Neural progenitor cell (in vitro differentiated cells): ENCODE results near the gene NACA2. TPM values are rescaled to one million over a fixed set of nuclear protein-coding genes. Genes with fewer than 3 reads are reported as not detected.

Experiments
- DNase-seq: peaks from one replicate; pipeline ENCODE4 v3.0.0-alpha.2; 2016; ENCODE audit warnings: low spot score
- H2AFZ ChIP-seq: fragments of 200-600 bp; sonication (generic); replicated peaks from 2 replicates; pipeline ENCODE4 v1.6.1; 2016; ENCODE audit warnings: antibody characterized with exemption
- H3F3A ChIP-seq: fragments of 200-600 bp; sonication (generic); 2 replicates; pipeline ENCODE4 v1.6.1; 2016; ENCODE audit warnings: antibody characterized with exemption, low read depth
- H3K27ac ChIP-seq: fragments of 200-600 bp; sonication (generic); 2 replicates; pipeline ENCODE4 v1.5.1; 2016; ENCODE audit warnings: mild to moderate bottlenecking
- H3K27me3 ChIP-seq: fragments of 200-600 bp; sonication (generic); 2 replicates; pipeline ENCODE4 v1.6.1; 2016; ENCODE audit warnings: mild to moderate bottlenecking, moderate library complexity
- H3K36me3 ChIP-seq: fragments of 200-600 bp; sonication (generic); 2 replicates; pipeline ENCODE4 v1.5.1; 2016
- H3K4me1 ChIP-seq: fragments of 200-600 bp; sonication (generic); 2 replicates; pipeline ENCODE4 v1.6.1; 2016; ENCODE audit warnings: mixed run types
- H3K4me2 ChIP-seq: fragments of 200-600 bp; sonication (generic); 2 replicates; pipeline ENCODE4 v1.6.1; 2016
- H3K4me3 ChIP-seq: fragments of 200-600 bp; sonication (generic); 2 replicates; pipeline ENCODE4 v1.5.1; 2016
- H3K79me2 ChIP-seq: fragments of 200-600 bp; sonication (generic); 2 replicates; pipeline ENCODE4 v1.6.1; 2016; ENCODE audit warnings: low read depth
- H3K9ac ChIP-seq: fragments of 200-600 bp; sonication (generic); 2 replicates; pipeline ENCODE4 v1.6.1; 2016
- H3K9me3 ChIP-seq: fragments of 200-600 bp; sonication (generic); 2 replicates; pipeline ENCODE4 v1.5.1; 2016; ENCODE audit warnings: low read depth
- H4K20me1 ChIP-seq: fragments of 200-600 bp; sonication (generic); 2 replicates; pipeline ENCODE4 v1.6.1; 2016; ENCODE audit warnings: low read depth
- H3K27ac Mint-ChIP-seq: 3 replicates; pipeline ENCODE4 v1.8.0; 2021; ENCODE audit warnings: mixed read lengths
- H3K27me3 Mint-ChIP-seq: 2 replicates; pipeline ENCODE4 v1.8.0; 2022; ENCODE audit warnings: low read depth, mild to moderate bottlenecking, inconsistent platforms, moderate library complexity, mixed read lengths; ENCODE audit not compliant: insufficient read depth
- H3K36me3 Mint-ChIP-seq: 3 replicates; pipeline ENCODE4 v1.8.0; 2021; ENCODE audit warnings: mixed read lengths
- H3K4me1 Mint-ChIP-seq: 3 replicates; pipeline ENCODE4 v1.8.0; 2021; ENCODE audit warnings: mixed read lengths
- H3K4me3 Mint-ChIP-seq: 3 replicates; pipeline ENCODE4 v1.8.0; 2021; ENCODE audit warnings: mild to moderate bottlenecking, moderate library complexity, mixed read lengths
- H3K9me3 Mint-ChIP-seq: 3 replicates; pipeline ENCODE4 v1.8.0; 2020; ENCODE audit warnings: mixed read lengths
- CTCF ChIP-seq: fragments of 200-600 bp; sonication (generic); IDR thresholded peaks from 2 replicates; pipeline ENCODE4 v1.5.1; 2017; ENCODE audit warnings: antibody characterized with exemption, mild to moderate bottlenecking
- EZH2 ChIP-seq: fragments of 200-600 bp; sonication (generic); IDR thresholded peaks from 2 replicates; pipeline ENCODE4 v1.6.1; 2017; ENCODE audit warnings: antibody characterized with exemption, mild to moderate bottlenecking, moderate library complexity
- EZH2phosphoT487 ChIP-seq: fragments of 200-600 bp; sonication (generic); IDR thresholded peaks from 2 replicates; pipeline ENCODE4 v1.6.1; 2017; ENCODE audit warnings: antibody characterized with exemption
- total RNA-seq: library from RNA; depleted of rRNA; stranded (reverse); fragments of >200 nt; gene quantifications from 2 replicates; pipeline ENCODE4 v1.2.3, GENCODE V29; 2015; ENCODE audit warnings: low replicate concordance

NACA2 gene
- total RNA-seq, 1 donor from 2014 or later: not detected

DNA sequence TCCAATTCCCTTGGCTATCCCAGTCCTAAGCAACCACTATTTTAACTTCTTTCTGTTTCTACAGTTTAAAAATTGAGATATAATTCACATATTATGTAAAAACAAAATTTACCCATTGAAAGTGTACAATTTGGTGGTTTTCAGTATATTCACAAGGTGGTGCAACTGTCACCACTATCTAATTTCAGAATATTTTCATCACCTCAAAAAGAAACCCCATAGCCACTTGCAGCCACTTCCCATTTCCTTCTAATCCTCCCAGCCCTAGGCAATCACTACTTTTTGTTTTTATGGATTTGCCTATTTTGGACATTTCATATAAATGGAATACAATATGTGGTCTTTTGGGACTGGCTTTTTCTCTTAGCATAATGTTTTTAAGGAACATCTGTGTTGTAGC lies 36.1 kb upstream of the NACA2 start:
- Histone ChIP-seq H4K20me1 (no peaks in the 10 kb centered on the region), H3K4me1 (no peaks in the 10 kb centered on the region), H3K27ac (no peak overlapping the region), H3K36me3 (no peaks in the 10 kb centered on the region), H3K79me2 (no peaks in the 10 kb centered on the region), H3K4me2 (no peak overlapping the region), H3K9ac (no peak overlapping the region), H3K4me3 (no peak overlapping the region), H3K9me3 (no peaks in the 10 kb centered on the region), H3K27me3 (no peaks in the 10 kb centered on the region), H3F3A (no peaks in the 10 kb centered on the region), H2AFZ (no peak overlapping the region)
- Mint-ChIP-seq H3K27me3 (peaks cover 3% of the 10 kb centered on the region), H3K4me1 (no peaks in the 10 kb centered on the region), H3K9me3 (no peaks in the 10 kb centered on the region), H3K4me3 (no peak overlapping the region), H3K36me3 (no peaks in the 10 kb centered on the region), H3K27ac (no peak overlapping the region)
- TF ChIP-seq EZH2 (no peak), EZH2phosphoT487 (no peak), CTCF (no peak)
- no peak for DNase-seq

GRCh38 chr17:61625564-61625963 lies 34.5 kb upstream of the NACA2 start:
- no peaks in the 10 kb centered on the region for H3K27me3 ChIP-seq
- no peak overlapping the region for H3K27ac Mint-ChIP-seq
- no peak overlapping the region for H3K27ac ChIP-seq
- H3K9me3 Mint-ChIP-seq: no peaks in the 10 kb centered on the region
- no peaks in the 10 kb centered on the region for H3K4me1 ChIP-seq
- DNase-seq: no peak
- H3K4me1 Mint-ChIP-seq: no peaks in the 10 kb centered on the region
- no peaks in the 10 kb centered on the region for H3K36me3 ChIP-seq
- no peaks in the 10 kb centered on the region for H3K79me2 ChIP-seq
- H3K36me3 Mint-ChIP-seq: no peaks in the 10 kb centered on the region
- no peaks in the 10 kb centered on the region for H3F3A ChIP-seq
- no peak for TF ChIP-seq EZH2phosphoT487
- TF ChIP-seq CTCF: no peak
- TF ChIP-seq EZH2: no peak
- H3K4me3 Mint-ChIP-seq: no peak overlapping the region
- H2AFZ ChIP-seq: no peak overlapping the region
- no peaks in the 10 kb centered on the region for H3K9me3 ChIP-seq
- H3K4me3 ChIP-seq: no peak overlapping the region
- H3K27me3 Mint-ChIP-seq: peaks cover 3% of the 10 kb centered on the region
- no peak overlapping the region for H3K9ac ChIP-seq
- H4K20me1 ChIP-seq: no peaks in the 10 kb centered on the region
- H3K4me2 ChIP-seq: no peak overlapping the region

- no peak overlapping the region for H3K4me3 Mint-ChIP-seq
- no peaks in the 10 kb centered on the region for H3K79me2 ChIP-seq
- no peaks in the 10 kb centered on the region for H3K9me3 ChIP-seq
- H3K36me3 Mint-ChIP-seq: no peaks in the 10 kb centered on the region
- no peaks in the 10 kb centered on the region for H3K4me1 ChIP-seq
- H4K20me1 ChIP-seq: no peaks in the 10 kb centered on the region
- DNase-seq: no peak
- no peaks in the 10 kb centered on the region for H3K27me3 ChIP-seq
- no peak overlapping the region for H2AFZ ChIP-seq
- H3K4me3 ChIP-seq: no peak overlapping the region
- H3K27me3 Mint-ChIP-seq: peaks cover 3% of the 10 kb centered on the region
- TF ChIP-seq EZH2: no peak
- TF ChIP-seq EZH2phosphoT487: no peak
- no peak for TF ChIP-seq CTCF
- H3K27ac ChIP-seq: no peak overlapping the region
- H3K27ac Mint-ChIP-seq: no peak overlapping the region
- H3K4me1 Mint-ChIP-seq: no peaks in the 10 kb centered on the region
- H3K36me3 ChIP-seq: no peaks in the 10 kb centered on the region
- H3F3A ChIP-seq: no peaks in the 10 kb centered on the region
- peaks cover 1% of the 10 kb centered on the region for H3K9me3 Mint-ChIP-seq
- H3K9ac ChIP-seq: no peak overlapping the region
- no peak overlapping the region for H3K4me2 ChIP-seq
Measured at GRCh38 chr17:61624951-61625350, 33.9 kb upstream of the NACA2 start.

DNA sequence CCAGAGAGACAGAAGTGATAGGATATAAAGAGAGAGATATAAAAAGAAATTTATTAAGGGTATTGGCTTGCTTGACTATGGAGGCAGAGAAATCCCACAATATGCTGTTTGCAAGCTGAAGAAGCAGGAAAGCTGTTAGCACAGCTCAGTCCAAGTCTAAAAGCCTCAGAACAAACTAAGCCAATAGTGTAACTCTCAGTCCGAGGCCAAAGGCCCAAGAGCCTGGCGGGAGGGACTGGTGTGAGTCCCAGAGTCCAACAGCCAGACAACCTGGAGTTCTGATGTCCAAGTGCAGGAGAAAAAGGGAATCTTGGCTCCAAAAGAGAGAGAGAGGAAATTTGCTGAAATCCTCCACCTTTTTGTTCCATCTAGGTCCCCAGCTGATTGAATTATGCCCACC lies 30.3 kb upstream of the NACA2 start:
- H3K4me1 ChIP-seq: no peaks in the 10 kb centered on the region
- no peak overlapping the region for H2AFZ ChIP-seq
- H3K9ac ChIP-seq: no peak overlapping the region
- no peaks in the 10 kb centered on the region for H3K27me3 ChIP-seq
- Mint-ChIP-seq H3K36me3 (no peaks in the 10 kb centered on the region), H3K9me3 (peaks cover 12% of the 10 kb centered on the region), H3K4me3 (no peak overlapping the region), H3K27me3 (peaks cover 3% of the 10 kb centered on the region), H3K27ac (no peak overlapping the region), H3K4me1 (no peaks in the 10 kb centered on the region)
- TF ChIP-seq EZH2phosphoT487: no peak
- no peak for TF ChIP-seq CTCF
- no peak for TF ChIP-seq EZH2
- H3K36me3 ChIP-seq: no peaks in the 10 kb centered on the region
- H4K20me1 ChIP-seq: no peaks in the 10 kb centered on the region
- H3K27ac ChIP-seq: no peak overlapping the region
- DNase-seq: no peak
- H3K79me2 ChIP-seq: no peaks in the 10 kb centered on the region
- H3F3A ChIP-seq: no peaks in the 10 kb centered on the region
- peaks cover 9% of the 10 kb centered on the region for H3K9me3 ChIP-seq
- H3K4me2 ChIP-seq: no peak overlapping the region
- H3K4me3 ChIP-seq: no peak overlapping the region
